DLD1 (cell line): ENCODE measurements around the gene SH3BGRL2.
"Not testable (repeated sequence)": the region's sequence is repeated elsewhere in the genome, so short reads cannot be mapped to it uniquely, and the experiment has no call there.

ENCODE experiments used
- in situ Hi-C: cut with HindIII; loops from 2 replicates; pipeline ENCODE4 v1.10.0; 2017; ENCODE audit warnings: low sequenced_read_pairs

The SH3BGRL2 gene

GRCh38 chr6:79648328-79648727 is 17.2 kb downstream of the SH3BGRL2 start:
- in situ Hi-C loops: no loop called here

DNA sequence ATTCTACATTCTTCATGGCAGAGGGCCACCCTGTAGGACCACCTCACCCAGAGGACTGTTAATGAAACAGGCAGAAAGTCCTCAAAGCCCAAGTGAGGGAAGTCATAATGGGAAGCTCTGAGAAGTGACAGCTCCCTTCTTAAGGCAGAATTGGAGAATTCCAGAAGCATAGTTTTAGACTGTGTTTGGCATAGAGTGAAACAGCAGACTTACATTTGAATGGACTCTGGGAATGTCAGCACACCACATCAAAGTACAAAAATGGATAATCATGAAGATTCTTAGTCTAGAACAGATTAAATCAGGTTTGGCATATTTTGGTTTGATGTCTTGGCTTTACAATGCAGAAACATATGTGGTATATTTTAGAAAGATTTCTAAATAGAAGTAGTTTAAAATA is 17.9 kb downstream of the SH3BGRL2 start:
- in situ Hi-C loops: no loop called here

DNA sequence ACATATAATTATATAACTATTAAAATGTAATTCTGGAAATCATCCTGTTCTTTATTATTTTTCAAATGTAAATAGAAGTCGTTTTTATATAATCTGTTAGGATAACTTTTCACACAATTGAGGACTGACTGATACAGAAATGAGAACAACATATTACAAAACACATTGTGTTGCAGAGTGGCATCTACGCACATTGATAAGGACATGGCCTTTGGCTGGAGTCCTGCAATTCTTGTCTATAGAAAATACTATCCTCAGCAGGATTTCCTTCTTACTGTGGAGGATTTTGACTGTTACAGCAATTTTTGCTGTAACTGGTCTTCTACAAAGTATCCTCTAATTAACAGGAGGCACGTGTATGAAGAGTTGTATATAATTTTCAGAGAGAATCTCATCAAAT is 19.8 kb downstream of the SH3BGRL2 start:
- in situ Hi-C loops: no loop called here

DNA sequence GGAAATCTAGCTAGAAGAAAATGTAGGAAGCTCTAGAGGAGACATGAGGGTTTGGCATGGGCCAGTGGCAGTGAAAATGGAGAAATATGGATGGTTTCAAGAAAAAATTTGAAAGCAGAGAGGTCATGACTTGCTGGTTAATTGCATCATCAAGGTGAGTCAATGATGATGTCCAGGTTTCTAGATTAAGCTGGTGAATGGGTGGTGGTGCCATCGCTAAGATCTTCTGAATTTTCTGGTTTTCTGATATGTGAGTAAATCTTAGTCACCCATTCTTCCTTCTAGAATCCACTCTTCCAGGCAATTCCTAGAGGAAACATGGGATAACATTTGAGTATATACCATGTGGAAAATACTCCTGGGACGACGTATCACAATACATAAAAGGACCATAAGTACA is 25.0 kb downstream of the SH3BGRL2 start:
- in situ Hi-C loops: no loop called here

- in situ Hi-C loops: no loop called here
These were observed 26.1 kb downstream of the SH3BGRL2 start for GRCh38 chr6:79657238-79657637.

DNA sequence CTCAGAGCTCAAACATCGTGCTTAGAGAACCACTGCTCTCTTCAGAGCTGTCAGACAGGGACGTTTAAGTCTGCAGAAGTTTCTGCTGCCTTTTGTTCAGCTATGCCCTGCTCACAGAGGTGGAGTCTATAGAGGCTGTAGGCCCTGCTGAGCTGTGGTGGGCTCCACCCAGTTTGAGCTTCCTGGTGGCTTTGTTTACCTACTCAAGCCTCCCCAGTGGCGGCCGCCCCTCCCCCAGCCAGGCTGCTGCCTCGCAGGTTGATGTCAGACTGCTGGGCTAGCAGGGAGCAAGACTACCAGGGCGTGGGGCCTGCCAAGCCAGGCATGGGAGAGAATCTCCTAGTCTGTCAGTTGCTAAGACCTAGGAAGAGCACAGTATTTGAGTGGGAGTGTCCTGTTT is 32.5 kb downstream of the SH3BGRL2 start:
- in situ Hi-C loops: not testable (repeated sequence)

- in situ Hi-C loops: no loop called here
These were observed 34.8 kb downstream of the SH3BGRL2 start for GRCh38 chr6:79665725-79666551.

DNA sequence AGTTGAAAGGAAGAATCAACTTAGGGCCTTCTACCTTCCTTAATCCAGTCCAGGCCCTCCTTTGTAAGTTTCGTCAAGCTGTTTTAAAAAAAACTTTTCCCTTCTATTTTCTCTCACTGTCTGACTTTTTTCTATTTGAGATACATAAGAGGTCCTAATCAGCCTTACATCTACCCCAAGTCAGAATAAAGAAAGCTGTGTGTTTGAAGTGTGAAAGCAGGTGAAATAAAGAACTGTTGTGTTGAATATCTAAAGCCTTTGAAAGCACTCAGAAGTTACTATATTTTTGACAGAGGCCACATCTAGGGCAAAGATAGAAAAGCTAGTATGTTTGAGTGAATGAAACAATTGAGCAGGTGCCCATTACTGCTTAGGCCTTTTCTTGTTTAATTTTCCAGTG is 35.5 kb downstream of the SH3BGRL2 start:
- in situ Hi-C loops: no loop called here

GRCh38 chr6:79668381-79668780 is 37.3 kb downstream of the SH3BGRL2 start:
- in situ Hi-C loops: no loop called here

- in situ Hi-C loops: no loop called here
These were observed 38.6 kb downstream of the SH3BGRL2 start for GRCh38 chr6:79669766-79670165.

DNA sequence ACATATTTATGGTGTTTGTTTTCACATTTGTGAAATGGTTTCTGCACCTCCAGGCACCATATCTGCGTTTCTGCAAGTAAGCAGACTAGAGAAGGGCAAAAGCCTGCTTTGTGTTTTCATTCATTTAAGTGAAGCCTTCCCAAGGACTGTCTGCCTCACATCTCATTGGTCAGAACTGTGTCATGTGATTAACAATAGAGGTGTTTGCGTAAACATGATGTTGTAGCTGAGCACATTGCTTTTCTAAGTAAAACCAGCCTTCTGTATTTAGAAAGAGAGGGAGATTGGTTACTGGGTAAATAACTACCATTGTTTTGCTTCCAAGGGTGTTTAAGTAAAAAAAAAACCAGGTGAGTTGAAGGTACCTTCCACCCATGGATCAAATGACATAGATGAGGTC is 39.7 kb downstream of the SH3BGRL2 start:
- in situ Hi-C loops: no loop called here

- in situ Hi-C loops: no loop called here
These were observed 40.6 kb downstream of the SH3BGRL2 start for GRCh38 chr6:79671600-79672266.

- in situ Hi-C loops: no loop called here
These were observed 41.5 kb downstream of the SH3BGRL2 start for GRCh38 chr6:79672631-79673111.

- in situ Hi-C loops: no loop called here
These were observed 42.8 kb downstream of the SH3BGRL2 start for GRCh38 chr6:79673947-79674346.

DNA sequence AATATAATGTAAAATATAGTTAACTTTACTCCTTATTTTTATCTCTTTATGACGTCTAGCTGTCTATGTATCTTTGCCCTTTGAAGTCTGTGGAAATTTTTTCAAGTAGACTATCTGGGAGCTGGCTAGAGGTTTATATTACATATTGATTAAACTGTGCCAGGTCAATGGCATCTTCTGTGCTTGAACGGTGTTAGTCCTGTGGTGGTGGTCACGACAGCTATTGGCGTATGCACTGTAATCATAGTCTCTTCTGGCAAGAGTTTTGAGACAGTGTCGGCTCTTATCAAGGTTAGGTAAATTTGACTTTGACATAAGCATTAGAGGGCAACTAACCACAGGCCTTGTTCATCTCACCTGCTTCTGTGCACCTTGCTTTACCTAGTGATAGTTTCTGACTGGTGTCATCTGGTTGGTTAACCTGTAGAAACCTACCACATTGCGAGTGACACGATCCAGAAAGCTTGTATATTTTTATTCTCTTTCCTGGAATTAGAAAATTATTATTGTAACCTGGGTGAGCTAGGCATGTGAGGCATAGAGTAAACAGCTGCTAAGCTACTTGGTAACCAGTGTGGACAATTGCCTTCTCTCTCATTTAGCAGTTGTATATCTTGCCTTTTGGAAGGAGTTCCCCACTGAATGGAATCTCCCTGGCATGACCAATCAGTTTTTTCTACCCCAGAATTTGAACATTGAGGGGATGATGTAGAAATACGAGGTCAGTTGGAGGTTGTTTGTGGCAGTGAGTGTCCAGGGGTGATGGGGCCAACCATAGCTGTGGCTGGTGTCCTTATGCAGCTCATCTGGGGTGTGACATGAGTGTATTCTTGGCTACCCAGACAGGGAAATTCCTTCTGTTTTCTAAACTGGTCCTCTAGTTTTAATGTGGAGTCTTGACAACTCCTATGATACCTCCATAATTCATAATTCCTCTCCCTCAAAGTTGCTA is 45.9 kb downstream of the SH3BGRL2 start:
- in situ Hi-C loops: no loop called here

DNA sequence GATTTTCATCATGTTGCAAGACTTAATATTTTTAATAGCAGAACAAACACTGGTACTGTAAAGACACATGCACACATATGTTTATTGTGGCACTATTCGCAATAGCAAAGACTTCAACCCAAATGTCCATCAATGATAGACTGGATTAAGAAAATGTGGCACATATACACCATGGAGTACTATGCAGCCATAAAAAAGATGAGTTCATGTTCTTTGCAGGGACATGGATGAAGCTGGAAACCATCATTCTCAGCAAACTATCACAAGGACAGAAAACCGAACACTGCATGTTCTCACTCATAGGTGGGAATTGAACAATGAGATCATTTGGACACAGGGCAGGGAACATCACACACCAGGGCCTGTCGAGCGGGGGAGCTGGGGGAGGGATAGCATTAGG is 51.6 kb downstream of the SH3BGRL2 start:
- in situ Hi-C loops: not testable (repeated sequence)

DNA sequence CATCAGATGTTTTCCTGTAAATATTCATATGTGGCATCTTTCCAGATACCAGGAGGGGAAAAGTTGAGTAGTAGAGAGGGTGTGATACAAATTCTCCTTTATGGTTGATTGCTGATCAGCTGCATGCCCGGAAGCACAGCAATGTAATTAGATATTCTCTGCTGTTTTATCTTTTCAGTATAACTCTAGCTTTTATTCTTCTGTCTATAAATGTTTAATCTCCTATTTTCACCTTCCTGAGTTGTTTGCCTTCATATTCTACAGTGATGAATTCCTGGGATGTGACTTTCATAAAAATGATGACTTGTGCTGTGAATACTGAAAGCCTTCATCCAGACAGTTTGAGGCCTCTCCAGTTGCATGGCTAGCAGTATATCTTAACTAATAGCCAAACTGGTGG is 53.7 kb downstream of the SH3BGRL2 start:
- in situ Hi-C loops: no loop called here

- in situ Hi-C loops: no loop called here
These were observed 55.7 kb downstream of the SH3BGRL2 start for GRCh38 chr6:79686707-79687309.

GRCh38 chr6:79687759-79688158 is 56.6 kb downstream of the SH3BGRL2 start:
- in situ Hi-C loops: no loop called here

DNA sequence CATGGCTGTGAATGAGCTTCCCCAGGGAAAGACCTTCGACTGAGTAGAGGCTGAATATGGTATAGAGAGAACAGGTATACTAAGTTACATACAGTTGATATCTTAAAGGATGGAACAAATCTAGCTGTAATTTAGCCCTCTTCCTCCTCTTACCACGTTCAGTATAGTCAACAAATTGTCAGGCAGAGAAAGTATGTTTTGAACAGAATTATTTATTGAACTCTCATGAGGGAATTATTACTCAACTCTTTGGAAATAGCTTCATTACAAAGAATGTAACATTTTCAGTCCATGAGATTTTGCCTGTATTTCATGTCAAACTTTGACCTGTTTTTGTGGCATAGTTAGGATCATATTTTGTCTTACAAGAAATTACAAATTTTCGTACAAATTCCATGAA is 63.0 kb downstream of the SH3BGRL2 start:
- in situ Hi-C loops: no loop called here
